ENCODE data around the gene NPIPB4.
"Not testable (repeated sequence)": the region's sequence is repeated elsewhere in the genome, so short reads cannot be mapped to it uniquely, and the experiment has no call there.

Gene NPIPB4

DNA sequence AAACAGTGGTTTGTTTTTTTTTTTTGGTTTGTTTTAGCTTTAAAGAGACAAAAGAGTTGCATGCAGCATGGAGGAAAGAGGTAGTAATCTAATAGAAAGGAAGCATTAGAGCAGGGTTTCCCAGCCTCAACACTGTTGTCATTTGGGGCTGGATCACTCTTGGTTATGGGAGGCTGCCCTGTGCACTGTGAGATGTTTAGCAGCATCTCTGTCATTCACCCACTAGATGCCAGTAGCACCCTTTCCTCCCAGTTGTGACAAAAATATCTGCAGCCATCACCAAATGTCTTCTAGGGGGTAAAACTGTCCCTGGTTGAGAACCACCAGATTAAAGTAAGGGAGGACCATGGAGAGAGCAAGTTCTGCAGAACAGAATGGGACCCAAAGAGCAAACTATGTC, 40.5 kb downstream of the NPIPB4 start:
- H3K4me3 ChIP-seq (ENCODE audit: low read depth, low read length); DNase-seq; H3K36me3 ChIP-seq (replicated peaks); in situ Hi-C loops (cut with HindIII; ENCODE audit: low pct_ligation_motif_present, low sequenced_read_pairs); H3K27me3 ChIP-seq (replicated peaks); H3K27ac ChIP-seq: not testable (repeated sequence)

DNA sequence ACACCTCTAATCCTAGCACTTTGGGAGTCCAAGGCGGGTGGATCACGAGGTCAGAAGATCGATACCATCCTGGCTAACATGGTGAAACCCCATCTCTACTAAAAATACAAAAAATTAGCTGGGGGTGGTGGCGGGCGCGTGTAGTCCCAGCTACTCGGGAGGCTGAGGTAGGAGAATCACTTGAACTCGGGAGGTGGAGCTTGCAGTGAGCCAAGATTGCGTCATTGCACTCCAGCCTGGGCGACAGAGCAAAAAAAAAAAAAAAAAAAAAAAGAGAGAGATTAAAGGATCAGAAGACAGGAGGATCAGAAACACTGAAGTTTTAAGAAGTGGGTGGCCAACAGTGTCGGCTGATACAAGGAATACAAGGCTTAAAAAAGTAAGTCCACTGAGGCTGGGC, 41.9 kb downstream of the NPIPB4 start:
- H3K27me3 ChIP-seq (replicated peaks); H3K36me3 ChIP-seq (replicated peaks); in situ Hi-C loops (cut with HindIII; ENCODE audit: low pct_ligation_motif_present, low sequenced_read_pairs); H3K4me3 ChIP-seq (ENCODE audit: low read depth, low read length); DNase-seq; H3K27ac ChIP-seq: not testable (repeated sequence)

DNA sequence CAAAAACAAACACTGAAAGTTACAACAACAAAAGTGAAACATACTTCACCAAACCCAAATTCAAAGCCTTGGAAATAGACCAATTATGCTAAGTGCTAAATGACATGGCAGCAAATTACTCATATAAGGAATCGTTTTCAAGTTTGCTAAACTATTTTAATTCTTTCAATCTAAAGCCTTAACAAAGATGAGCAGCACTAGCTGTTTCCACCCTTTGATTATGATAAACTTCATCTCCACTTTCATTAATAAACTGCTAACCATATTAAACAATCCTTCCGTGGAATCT, 55.2 kb downstream of the NPIPB4 start:
- H3K4me3 ChIP-seq (ENCODE audit: low read depth, low read length); in situ Hi-C loops (cut with HindIII; ENCODE audit: low pct_ligation_motif_present, low sequenced_read_pairs); DNase-seq; H3K36me3 ChIP-seq (replicated peaks); H3K27me3 ChIP-seq (replicated peaks); H3K27ac ChIP-seq: not testable (repeated sequence)

DNA sequence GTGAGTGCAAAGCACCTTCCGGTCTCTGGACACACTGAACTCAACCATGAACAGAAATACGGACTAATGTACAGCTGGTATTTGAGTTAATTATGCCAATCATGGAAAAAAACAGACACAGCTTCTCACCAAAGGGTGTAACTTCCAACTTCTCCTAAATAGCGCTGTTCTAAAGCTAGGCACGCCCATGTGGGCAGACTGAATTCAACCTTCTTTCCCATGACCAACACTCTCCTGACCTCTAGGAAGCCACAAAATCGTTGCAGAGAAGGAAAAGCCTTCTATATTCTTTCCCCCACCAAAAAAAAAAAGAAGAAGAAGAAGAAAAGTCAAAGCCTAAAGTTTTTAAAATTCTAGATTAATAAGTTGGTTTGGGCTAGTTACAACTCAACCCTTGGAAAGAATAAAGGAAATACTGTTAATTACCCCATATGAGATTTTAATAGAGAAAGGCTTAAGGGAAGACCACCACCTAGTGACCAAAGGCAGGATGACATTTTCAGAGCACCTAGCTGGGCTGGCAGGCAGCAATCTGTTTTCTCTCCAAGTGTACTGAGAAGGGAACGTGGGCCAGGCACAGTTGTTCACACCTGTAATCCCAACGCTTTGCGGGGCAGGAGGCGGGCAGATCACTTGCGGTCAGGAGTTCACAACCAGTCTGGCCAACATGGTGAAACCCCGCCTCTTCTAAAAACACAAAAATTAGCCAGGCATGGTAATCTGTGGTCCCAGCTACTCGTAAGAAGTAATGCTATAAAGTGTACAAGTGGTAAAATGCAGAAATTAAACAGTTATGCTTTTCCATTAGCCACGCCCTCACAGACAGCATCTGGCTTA, 55.8 kb downstream of the NPIPB4 start:
- H3K4me3 ChIP-seq (ENCODE audit: low read depth, low read length); in situ Hi-C loops (cut with HindIII; ENCODE audit: low pct_ligation_motif_present, low sequenced_read_pairs); H3K27me3 ChIP-seq (replicated peaks); H3K36me3 ChIP-seq (replicated peaks); H3K27ac ChIP-seq: not testable (repeated sequence)
- DNase-seq: peak; percentile 51
- TF ChIP-seq, protein P1, sequence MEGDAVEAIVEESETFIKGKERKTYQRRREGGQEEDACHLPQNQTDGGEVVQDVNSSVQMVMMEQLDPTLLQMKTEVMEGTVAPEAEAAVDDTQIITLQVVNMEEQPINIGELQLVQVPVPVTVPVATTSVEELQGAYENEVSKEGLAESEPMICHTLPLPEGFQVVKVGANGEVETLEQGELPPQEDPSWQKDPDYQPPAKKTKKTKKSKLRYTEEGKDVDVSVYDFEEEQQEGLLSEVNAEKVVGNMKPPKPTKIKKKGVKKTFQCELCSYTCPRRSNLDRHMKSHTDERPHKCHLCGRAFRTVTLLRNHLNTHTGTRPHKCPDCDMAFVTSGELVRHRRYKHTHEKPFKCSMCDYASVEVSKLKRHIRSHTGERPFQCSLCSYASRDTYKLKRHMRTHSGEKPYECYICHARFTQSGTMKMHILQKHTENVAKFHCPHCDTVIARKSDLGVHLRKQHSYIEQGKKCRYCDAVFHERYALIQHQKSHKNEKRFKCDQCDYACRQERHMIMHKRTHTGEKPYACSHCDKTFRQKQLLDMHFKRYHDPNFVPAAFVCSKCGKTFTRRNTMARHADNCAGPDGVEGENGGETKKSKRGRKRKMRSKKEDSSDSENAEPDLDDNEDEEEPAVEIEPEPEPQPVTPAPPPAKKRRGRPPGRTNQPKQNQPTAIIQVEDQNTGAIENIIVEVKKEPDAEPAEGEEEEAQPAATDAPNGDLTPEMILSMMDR (IDR thresholded peaks at IDR 0.05; ENCODE audit: low read depth, low read length, missing control alignments): peak; percentile 58

DNA sequence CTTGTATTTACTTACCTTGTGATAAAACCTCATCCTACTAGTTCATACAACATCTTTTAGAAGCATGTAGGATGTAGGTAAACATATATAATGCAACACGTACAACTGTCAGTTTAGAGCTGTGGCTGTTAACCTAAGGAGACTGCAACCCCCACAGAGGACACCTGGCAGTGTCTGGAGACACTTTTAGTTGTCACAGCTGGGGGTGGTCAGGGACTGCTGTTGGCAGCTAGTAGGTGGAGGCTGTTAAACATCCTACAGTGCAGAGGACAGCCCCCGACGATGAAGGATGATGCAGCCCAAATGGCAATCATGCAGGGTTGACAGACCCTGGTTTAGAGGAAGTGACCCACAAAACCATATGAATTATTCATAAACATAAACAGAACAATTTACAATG, 59.0 kb downstream of the NPIPB4 start:
- H3K27me3 ChIP-seq (replicated peaks); DNase-seq; H3K27ac ChIP-seq; H3K36me3 ChIP-seq (replicated peaks); in situ Hi-C loops (cut with HindIII; ENCODE audit: low pct_ligation_motif_present, low sequenced_read_pairs); H3K4me3 ChIP-seq (ENCODE audit: low read depth, low read length): not testable (repeated sequence)

DNA sequence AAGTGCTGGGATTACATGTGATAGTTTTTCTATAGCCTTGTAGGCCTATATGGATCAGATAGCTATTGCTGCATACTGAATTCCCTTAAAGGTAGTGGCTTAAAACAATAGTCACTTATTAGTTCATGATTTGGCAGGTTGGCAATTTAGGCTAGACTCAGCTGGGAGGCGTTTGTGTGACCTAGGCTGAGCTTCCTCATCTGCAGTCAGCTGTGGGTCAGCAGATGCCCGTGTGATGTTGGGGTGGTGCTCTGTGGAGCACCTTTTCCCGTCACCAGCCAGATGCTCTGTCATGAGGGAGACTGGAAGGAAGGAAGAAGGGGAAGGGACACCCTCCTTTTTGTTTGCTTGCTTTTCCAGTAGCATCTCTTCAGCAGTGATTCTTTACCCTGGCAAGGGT, 64.2 kb downstream of the NPIPB4 start:
- H3K27ac ChIP-seq; H3K27me3 ChIP-seq (replicated peaks); H3K4me3 ChIP-seq (ENCODE audit: low read depth, low read length); in situ Hi-C loops (cut with HindIII; ENCODE audit: low pct_ligation_motif_present, low sequenced_read_pairs); H3K36me3 ChIP-seq (replicated peaks); DNase-seq: not testable (repeated sequence)

DNA sequence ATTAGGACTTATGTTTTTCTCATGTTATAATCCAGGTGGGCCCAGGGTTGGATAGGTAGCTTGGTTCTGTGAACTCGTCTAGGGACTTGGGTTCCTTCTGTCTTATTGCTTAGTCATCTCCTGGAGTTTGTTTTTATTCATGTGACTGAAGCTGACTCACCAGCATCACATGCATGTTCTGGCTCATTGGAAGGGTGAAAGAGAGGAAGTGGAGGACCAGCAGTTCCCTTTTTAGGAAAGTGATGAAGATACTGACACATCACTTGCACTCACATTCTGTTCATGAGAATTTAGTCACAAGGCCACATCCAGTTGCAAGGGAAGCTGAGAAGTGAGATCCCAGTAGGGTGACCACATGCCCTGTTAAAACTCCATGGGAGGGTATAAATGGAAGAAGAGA, 67.0 kb downstream of the NPIPB4 start:
- in situ Hi-C loops (cut with HindIII; ENCODE audit: low pct_ligation_motif_present, low sequenced_read_pairs); H3K36me3 ChIP-seq (replicated peaks); H3K4me3 ChIP-seq (ENCODE audit: low read depth, low read length); H3K27me3 ChIP-seq (replicated peaks); H3K27ac ChIP-seq: not testable (repeated sequence)
- DNase-seq: peak; percentile 15

All from brain microvascular endothelial cell (primary cell).